ENCODE measurements around the gene SUPT5H.
A peak's percentile ranks its signal among the peaks of the same experiment; 100 is the strongest.

Gene SUPT5H

GRCh38 chr19:39406656-39407409 is 38.5 kb upstream of the SUPT5H start, which contains the start of gene ZFP36:
Gene ZFP36 (plus strand): TSS chr19:39406847. CDS start chr19:39406905, 58 bp downstream.
- no peaks in the 10 kb centered on the region for H3K36me3 ChIP-seq (ENCODE audit: insufficient read depth, low read length)
- no peaks in the 10 kb centered on the region for H3K9me3 ChIP-seq (ENCODE audit: control insufficient read depth, insufficient read depth, low read length)
- H3K4me1 ChIP-seq (ENCODE audit: insufficient read depth, low read length): peaks cover 20% of the 10 kb centered on the region
- peak within 1 kb of the TSS; percentile 97 for H3K9ac ChIP-seq (ENCODE audit: low read depth, low read length)

- Histone ChIP-seq H3K4me1 (ENCODE audit: insufficient read depth, low read length) (peaks cover 15% of the 10 kb centered on the region), H3K9me3 (ENCODE audit: control insufficient read depth, insufficient read depth, low read length) (no peaks in the 10 kb centered on the region), H3K9ac (ENCODE audit: low read depth, low read length) (peak overlapping the region; percentile 97), H3K36me3 (ENCODE audit: insufficient read depth, low read length) (no peaks in the 10 kb centered on the region)
These were observed 38.0 kb upstream of the SUPT5H start for GRCh38 chr19:39407410-39407659.

- Histone ChIP-seq H3K4me1 (ENCODE audit: insufficient read depth, low read length) (peaks cover 15% of the 10 kb centered on the region), H3K9me3 (ENCODE audit: control insufficient read depth, insufficient read depth, low read length) (no peaks in the 10 kb centered on the region), H3K9ac (ENCODE audit: low read depth, low read length) (peak overlapping the region; percentile 97), H3K36me3 (ENCODE audit: insufficient read depth, low read length) (no peaks in the 10 kb centered on the region)
These were observed 37.6 kb upstream of the SUPT5H start for GRCh38 chr19:39407660-39408391.

GRCh38 chr19:39408392-39409207 is 36.8 kb upstream of the SUPT5H start:
- Histone ChIP-seq H3K9me3 (ENCODE audit: control insufficient read depth, insufficient read depth, low read length) (no peaks in the 10 kb centered on the region), H3K4me1 (ENCODE audit: insufficient read depth, low read length) (peaks cover 15% of the 10 kb centered on the region), H3K36me3 (ENCODE audit: insufficient read depth, low read length) (no peaks in the 10 kb centered on the region), H3K9ac (ENCODE audit: low read depth, low read length) (peak overlapping the region; percentile 9; the same call in 1 of the 2 replicates)

GRCh38 chr19:39409208-39410016 is 36.0 kb upstream of the SUPT5H start:
- H3K9me3 ChIP-seq (ENCODE audit: control insufficient read depth, insufficient read depth, low read length): no peaks in the 10 kb centered on the region
- peaks cover 15% of the 10 kb centered on the region for H3K4me1 ChIP-seq (ENCODE audit: insufficient read depth, low read length)
- peak overlapping the region; percentile 93 for H3K9ac ChIP-seq (ENCODE audit: low read depth, low read length)
- no peaks in the 10 kb centered on the region for H3K36me3 ChIP-seq (ENCODE audit: insufficient read depth, low read length)

- Histone ChIP-seq H3K9me3 (ENCODE audit: control insufficient read depth, insufficient read depth, low read length) (no peaks in the 10 kb centered on the region), H3K9ac (ENCODE audit: low read depth, low read length) (peak overlapping the region; percentile 93), H3K4me1 (ENCODE audit: insufficient read depth, low read length) (peaks cover 15% of the 10 kb centered on the region), H3K36me3 (ENCODE audit: insufficient read depth, low read length) (no peaks in the 10 kb centered on the region)
These were observed 35.2 kb upstream of the SUPT5H start for GRCh38 chr19:39410017-39410830.

- Histone ChIP-seq H3K4me1 (ENCODE audit: insufficient read depth, low read length) (peaks cover 15% of the 10 kb centered on the region), H3K9ac (ENCODE audit: low read depth, low read length) (peak overlapping the region; percentile 93), H3K9me3 (ENCODE audit: control insufficient read depth, insufficient read depth, low read length) (no peaks in the 10 kb centered on the region), H3K36me3 (ENCODE audit: insufficient read depth, low read length) (no peaks in the 10 kb centered on the region)
These were observed 34.6 kb upstream of the SUPT5H start for GRCh38 chr19:39410831-39411080.

GRCh38 chr19:39411081-39411831 is 34.1 kb upstream of the SUPT5H start:
- Histone ChIP-seq H3K4me1 (ENCODE audit: insufficient read depth, low read length) (peaks cover 15% of the 10 kb centered on the region), H3K36me3 (ENCODE audit: insufficient read depth, low read length) (no peaks in the 10 kb centered on the region), H3K9me3 (ENCODE audit: control insufficient read depth, insufficient read depth, low read length) (no peaks in the 10 kb centered on the region), H3K9ac (ENCODE audit: low read depth, low read length) (peak overlapping the region; percentile 93)

GRCh38 chr19:39411832-39412099 is 33.6 kb upstream of the SUPT5H start:
- H3K9ac ChIP-seq (ENCODE audit: low read depth, low read length): peak overlapping the region; percentile 93
- peaks cover 15% of the 10 kb centered on the region for H3K4me1 ChIP-seq (ENCODE audit: insufficient read depth, low read length)
- H3K9me3 ChIP-seq (ENCODE audit: control insufficient read depth, insufficient read depth, low read length): no peaks in the 10 kb centered on the region
- no peaks in the 10 kb centered on the region; the same call in 1 of the 2 replicates for H3K36me3 ChIP-seq (ENCODE audit: insufficient read depth, low read length)

- Histone ChIP-seq H3K36me3 (ENCODE audit: insufficient read depth, low read length) (no peaks in the 10 kb centered on the region; the same call in 1 of the 2 replicates), H3K9ac (ENCODE audit: low read depth, low read length) (peak within 1 kb of the TSS; percentile 96), H3K4me1 (ENCODE audit: insufficient read depth, low read length) (peaks cover 15% of the 10 kb centered on the region), H3K9me3 (ENCODE audit: control insufficient read depth, insufficient read depth, low read length) (no peaks in the 10 kb centered on the region)
These were observed 33.1 kb upstream of the SUPT5H start, which contains the start of gene PLEKHG2 for GRCh38 chr19:39412100-39412866. Gene PLEKHG2 (plus strand): TSS chr19:39412669. CDS start chr19:39414087, 1,418 bp downstream.

- peak overlapping the region; percentile 96 for H3K9ac ChIP-seq (ENCODE audit: low read depth, low read length)
- no peaks in the 10 kb centered on the region; the same call in none of the 2 replicates for H3K36me3 ChIP-seq (ENCODE audit: insufficient read depth, low read length)
- H3K9me3 ChIP-seq (ENCODE audit: control insufficient read depth, insufficient read depth, low read length): no peaks in the 10 kb centered on the region
- peaks cover 15% of the 10 kb centered on the region for H3K4me1 ChIP-seq (ENCODE audit: insufficient read depth, low read length)
These were observed 32.5 kb upstream of the SUPT5H start for GRCh38 chr19:39412867-39413271.

- H3K9me3 ChIP-seq (ENCODE audit: control insufficient read depth, insufficient read depth, low read length): no peaks in the 10 kb centered on the region
- peak overlapping the region; percentile 96 for H3K9ac ChIP-seq (ENCODE audit: low read depth, low read length)
- peaks cover 15% of the 10 kb centered on the region for H3K4me1 ChIP-seq (ENCODE audit: insufficient read depth, low read length)
- H3K36me3 ChIP-seq (ENCODE audit: insufficient read depth, low read length): peaks cover under 1% of the 10 kb centered on the region
These were observed 32.0 kb upstream of the SUPT5H start for GRCh38 chr19:39413272-39413910.
